ENCODE results near the gene SCO1. TPM values are rescaled to one million over a fixed set of nuclear protein-coding genes. Genes with fewer than 3 reads are reported as not detected.

Gene SCO1
- total RNA-seq, 1 experiment from 2014 or later, result 28.0 TPM

DNA sequence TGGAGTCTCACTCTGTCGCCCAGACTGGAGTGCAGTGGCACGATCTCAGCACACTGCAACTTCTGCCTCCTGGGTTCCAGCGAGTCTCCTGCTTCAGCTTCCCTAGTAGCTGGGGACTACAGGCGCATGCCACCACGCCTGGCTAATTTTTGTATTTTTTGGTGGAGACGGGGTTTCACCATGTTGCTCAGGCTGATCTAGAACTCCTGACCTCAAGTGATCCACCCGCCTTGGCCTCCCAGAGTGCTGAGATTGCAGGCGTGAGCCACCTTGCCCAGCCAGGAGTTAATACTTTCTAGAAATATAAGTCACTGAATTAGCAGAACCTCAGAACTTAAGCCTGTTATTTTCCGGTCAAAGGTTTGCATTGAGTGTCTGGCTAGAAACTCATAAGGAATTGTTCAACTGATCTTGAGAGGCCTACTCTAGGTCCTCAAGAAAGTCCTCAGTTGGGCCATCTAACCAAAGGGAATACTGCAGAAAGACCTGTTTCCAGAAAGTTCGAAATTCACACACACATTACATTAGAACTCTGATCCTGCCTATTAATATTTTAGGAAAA, 31.1 kb upstream of the SCO1 start:
- DNase-seq (ENCODE audit: low read depth, low spot score) (no peak), ATAC-seq (no peak)
- TF ChIP-seq, protein P1, sequence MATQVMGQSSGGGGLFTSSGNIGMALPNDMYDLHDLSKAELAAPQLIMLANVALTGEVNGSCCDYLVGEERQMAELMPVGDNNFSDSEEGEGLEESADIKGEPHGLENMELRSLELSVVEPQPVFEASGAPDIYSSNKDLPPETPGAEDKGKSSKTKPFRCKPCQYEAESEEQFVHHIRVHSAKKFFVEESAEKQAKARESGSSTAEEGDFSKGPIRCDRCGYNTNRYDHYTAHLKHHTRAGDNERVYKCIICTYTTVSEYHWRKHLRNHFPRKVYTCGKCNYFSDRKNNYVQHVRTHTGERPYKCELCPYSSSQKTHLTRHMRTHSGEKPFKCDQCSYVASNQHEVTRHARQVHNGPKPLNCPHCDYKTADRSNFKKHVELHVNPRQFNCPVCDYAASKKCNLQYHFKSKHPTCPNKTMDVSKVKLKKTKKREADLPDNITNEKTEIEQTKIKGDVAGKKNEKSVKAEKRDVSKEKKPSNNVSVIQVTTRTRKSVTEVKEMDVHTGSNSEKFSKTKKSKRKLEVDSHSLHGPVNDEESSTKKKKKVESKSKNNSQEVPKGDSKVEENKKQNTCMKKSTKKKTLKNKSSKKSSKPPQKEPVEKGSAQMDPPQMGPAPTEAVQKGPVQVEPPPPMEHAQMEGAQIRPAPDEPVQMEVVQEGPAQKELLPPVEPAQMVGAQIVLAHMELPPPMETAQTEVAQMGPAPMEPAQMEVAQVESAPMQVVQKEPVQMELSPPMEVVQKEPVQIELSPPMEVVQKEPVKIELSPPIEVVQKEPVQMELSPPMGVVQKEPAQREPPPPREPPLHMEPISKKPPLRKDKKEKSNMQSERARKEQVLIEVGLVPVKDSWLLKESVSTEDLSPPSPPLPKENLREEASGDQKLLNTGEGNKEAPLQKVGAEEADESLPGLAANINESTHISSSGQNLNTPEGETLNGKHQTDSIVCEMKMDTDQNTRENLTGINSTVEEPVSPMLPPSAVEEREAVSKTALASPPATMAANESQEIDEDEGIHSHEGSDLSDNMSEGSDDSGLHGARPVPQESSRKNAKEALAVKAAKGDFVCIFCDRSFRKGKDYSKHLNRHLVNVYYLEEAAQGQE (IDR thresholded peaks at IDR 0.05; ENCODE audit: insufficient read depth in 1 of 2, low read depth in 2 of 2, low read length in 1 of 2), result no peak
- TF ChIP-seq, protein P2, sequence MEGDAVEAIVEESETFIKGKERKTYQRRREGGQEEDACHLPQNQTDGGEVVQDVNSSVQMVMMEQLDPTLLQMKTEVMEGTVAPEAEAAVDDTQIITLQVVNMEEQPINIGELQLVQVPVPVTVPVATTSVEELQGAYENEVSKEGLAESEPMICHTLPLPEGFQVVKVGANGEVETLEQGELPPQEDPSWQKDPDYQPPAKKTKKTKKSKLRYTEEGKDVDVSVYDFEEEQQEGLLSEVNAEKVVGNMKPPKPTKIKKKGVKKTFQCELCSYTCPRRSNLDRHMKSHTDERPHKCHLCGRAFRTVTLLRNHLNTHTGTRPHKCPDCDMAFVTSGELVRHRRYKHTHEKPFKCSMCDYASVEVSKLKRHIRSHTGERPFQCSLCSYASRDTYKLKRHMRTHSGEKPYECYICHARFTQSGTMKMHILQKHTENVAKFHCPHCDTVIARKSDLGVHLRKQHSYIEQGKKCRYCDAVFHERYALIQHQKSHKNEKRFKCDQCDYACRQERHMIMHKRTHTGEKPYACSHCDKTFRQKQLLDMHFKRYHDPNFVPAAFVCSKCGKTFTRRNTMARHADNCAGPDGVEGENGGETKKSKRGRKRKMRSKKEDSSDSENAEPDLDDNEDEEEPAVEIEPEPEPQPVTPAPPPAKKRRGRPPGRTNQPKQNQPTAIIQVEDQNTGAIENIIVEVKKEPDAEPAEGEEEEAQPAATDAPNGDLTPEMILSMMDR (IDR thresholded peaks at IDR 0.05), result no peak
- TF ChIP-seq SIN3A (IDR thresholded peaks at IDR 0.05; ENCODE audit: borderline replicate concordance, insufficient read depth, low read depth, low read length) (no peak), POLR2AphosphoS5 (IDR thresholded peaks at IDR 0.05; ENCODE audit: low read depth, low read length) (no peak), TCF7L2 (IDR thresholded peaks at IDR 0.05; ENCODE audit: low read depth, low read length) (no peak)
- Histone ChIP-seq H3K9me3 (ENCODE audit: control insufficient read depth, insufficient read depth, low read depth, low read length) (no peaks in the 10 kb centered on the region), H3K4me3 (ENCODE audit: low read depth in 2 of 2, low read length in 2 of 2) (no peak overlapping the region), H3K36me3 (ENCODE audit: control insufficient read depth, insufficient read depth, low read length) (no peaks in the 10 kb centered on the region), H3K27me3 (ENCODE audit: control insufficient read depth, insufficient read depth, low read length) (no peaks in the 10 kb centered on the region), H3K27ac (ENCODE audit: low read length) (no peak overlapping the region; the same call in 1 of the 2 replicates), H3K4me1 (ENCODE audit: control insufficient read depth, insufficient read depth, low read length) (peaks cover 3% of the 10 kb centered on the region; the same call in 1 of the 2 replicates)
- ChIA-PET CTCF (no interaction called here), POLR2A (no interaction called here)
- TSS peak; percentile 60 for BruUV-seq (replicated peaks)
- intact Hi-C loops (cut with micrococcal nuclease; ENCODE audit: unreplicated experiment), result no loop called here
- in situ Hi-C loops (cut with HindIII; ENCODE audit: low pct_unique_long_range_greater_than_20kb, low sequenced_read_pairs), result no loop called here

DNA sequence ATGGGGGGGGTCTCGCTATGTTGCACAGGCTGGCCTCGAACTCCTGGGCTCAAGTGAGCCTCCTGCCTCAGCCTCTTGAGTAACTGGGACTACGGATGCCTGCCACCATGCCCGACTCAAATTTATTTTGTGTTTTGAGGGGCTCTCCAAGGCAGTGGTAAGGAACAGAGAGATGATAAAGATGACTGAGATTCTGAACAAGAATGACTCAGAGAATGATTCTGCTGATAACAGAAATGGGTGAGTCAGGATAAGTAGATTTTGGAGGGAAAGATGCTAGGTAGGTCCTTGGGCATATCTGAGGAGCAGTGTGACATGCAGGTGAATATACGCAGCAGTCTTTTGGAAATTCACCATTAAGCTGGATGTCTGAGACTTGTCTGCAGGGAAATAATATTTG, 29.9 kb upstream of the SCO1 start:
- peaks cover 3% of the 10 kb centered on the region; the same call in 1 of the 2 replicates for H3K4me1 ChIP-seq (ENCODE audit: control insufficient read depth, insufficient read depth, low read length)
- H3K4me3 ChIP-seq (ENCODE audit: low read depth in 2 of 2, low read length in 2 of 2), result no peak overlapping the region
- in situ Hi-C loops (cut with HindIII; ENCODE audit: low pct_unique_long_range_greater_than_20kb, low sequenced_read_pairs), result no loop called here
- POLR2A ChIA-PET, result no interaction called here
- no peaks in the 10 kb centered on the region for H3K27me3 ChIP-seq (ENCODE audit: control insufficient read depth, insufficient read depth, low read length)
- intact Hi-C loops (cut with micrococcal nuclease; ENCODE audit: unreplicated experiment), result no loop called here
- no peak for TF ChIP-seq POLR2AphosphoS5 (IDR thresholded peaks at IDR 0.05; ENCODE audit: low read depth, low read length)
- TF ChIP-seq, protein P2 (IDR thresholded peaks at IDR 0.05), result no peak
- TF ChIP-seq, protein P1 (IDR thresholded peaks at IDR 0.05; ENCODE audit: insufficient read depth in 1 of 2, low read depth in 2 of 2, low read length in 1 of 2), result no peak
- TF ChIP-seq TCF7L2 (IDR thresholded peaks at IDR 0.05; ENCODE audit: low read depth, low read length), result no peak
- TF ChIP-seq SIN3A (IDR thresholded peaks at IDR 0.05; ENCODE audit: borderline replicate concordance, insufficient read depth, low read depth, low read length), result no peak
- no TSS peak for BruUV-seq (replicated peaks)
- CTCF ChIA-PET, result no interaction called here
- DNase-seq (ENCODE audit: low read depth, low spot score) (no peak), ATAC-seq (no peak)
- H3K27ac ChIP-seq (ENCODE audit: low read length), result no peak overlapping the region
- H3K36me3 ChIP-seq (ENCODE audit: control insufficient read depth, insufficient read depth, low read length), result no peaks in the 10 kb centered on the region
- no peaks in the 10 kb centered on the region for H3K9me3 ChIP-seq (ENCODE audit: control insufficient read depth, insufficient read depth, low read depth, low read length)

All from Panc1 (cell line).